BJ (cell line): ENCODE results near the gene HPS1. TPM values are rescaled to one million over a fixed set of nuclear protein-coding genes. Genes with fewer than 3 reads are reported as not detected.

Experiments
- CTCF ChIA-PET: fragments of 350-600 bp; formaldehyde crosslinking; extraction: SDS; loops from one replicate; lab custom pipeline; 2021; ENCODE audit warnings: antibody characterized with exemption, inconsistent platforms; lab: Yijun Ruan, JAX
- POLR2A ChIA-PET: fragments of 300-600 bp; sonication (Branson Sonifier 250); formaldehyde crosslinking; extraction: SDS; loops from one replicate; lab custom pipeline; 2021; ENCODE audit warnings: antibody characterized with exemption; lab: Charles Lee
- DNase-seq: peaks from one replicate; pipeline ENCODE4 v3.0.0-alpha.2; 2011; ENCODE audit warnings: low read depth
- H3K27me3 ChIP-seq: 2 replicates; pipeline ENCODE4 v1.6.0; 2011; ENCODE audit warnings: low read length; ENCODE audit not compliant: control insufficient read depth, insufficient read depth
- H3K36me3 ChIP-seq: 2 replicates; pipeline ENCODE4 v1.5.1; 2011; ENCODE audit warnings: low read length; ENCODE audit not compliant: control insufficient read depth, insufficient read depth
- H3K4me3 ChIP-seq: 2 replicates; pipeline ENCODE4 v1.5.1; 2011; ENCODE audit warnings: low read depth, mild to moderate bottlenecking, control low read depth, low read length
- polyA plus RNA-seq: library from polyadenylated mRNA; depleted of rRNA; stranded (reverse); fragments of >200 nt; gene quantifications from 2 replicates; pipeline ENCODE4 v1.2.3, GENCODE V29; 2011
- TF ChIP-seq, protein P1 (sequence below): IDR thresholded peaks from 2 replicates; pipeline ENCODE4 v1.5.1; 2011; ENCODE audit warnings: low read depth, mild to moderate bottlenecking, control low read depth, inconsistent platforms, low read length, moderate library complexity; ENCODE audit not compliant: insufficient read depth

HPS1 gene
- polyA plus RNA-seq, 1 experiment, result 88.8 TPM

DNA sequence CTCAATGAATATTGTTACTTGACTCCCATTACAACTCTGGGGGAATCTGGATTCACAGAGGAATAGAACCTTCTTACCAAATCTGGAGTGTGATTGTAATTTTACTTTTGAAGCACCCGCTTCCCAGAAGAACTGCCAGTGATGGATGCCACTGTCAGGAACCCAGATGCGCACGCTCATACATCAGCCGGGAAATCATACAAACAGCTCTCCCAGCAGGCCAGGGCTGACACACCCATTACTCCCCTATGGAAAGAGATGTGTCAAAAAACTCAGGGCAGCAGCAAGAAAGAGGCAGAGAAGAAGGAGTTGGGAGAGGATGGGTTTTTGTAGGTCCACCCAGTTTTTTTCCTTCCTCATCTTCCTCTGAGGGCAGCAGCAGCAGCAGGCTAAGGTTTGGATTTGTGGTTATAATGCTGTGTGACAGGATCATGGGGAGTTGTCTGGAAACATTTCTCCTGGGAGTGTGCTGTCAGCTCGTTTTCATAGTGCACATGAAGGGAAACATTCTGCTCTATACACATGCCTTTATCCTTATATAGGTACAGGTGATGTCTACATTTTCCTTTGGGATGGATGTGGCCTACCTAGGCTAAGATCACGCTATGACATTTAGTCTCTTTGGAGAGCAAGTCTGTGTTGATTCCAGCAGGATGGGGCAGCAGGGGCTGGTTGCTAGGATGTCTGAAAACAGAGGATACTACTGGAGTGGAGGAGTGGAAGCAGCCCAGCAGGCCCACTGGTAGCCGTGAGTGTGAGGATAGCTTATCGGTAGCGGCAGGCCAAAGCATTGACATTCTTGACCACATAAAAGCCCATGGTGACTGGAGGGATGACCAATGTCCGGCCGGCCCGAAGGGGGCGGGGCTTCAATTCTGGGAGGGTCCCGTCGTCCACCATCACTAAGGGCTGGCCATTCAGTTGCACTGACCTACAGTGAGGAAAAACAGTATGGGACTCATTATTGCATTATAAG is 12.4 kb upstream of the HPS1 start:
- H3K27me3 ChIP-seq, result no peaks in the 10 kb centered on the region
- no peak overlapping the region for H3K4me3 ChIP-seq
- ChIA-PET POLR2A (no interaction called here), CTCF (interaction anchor here (1.6 kb wide), 1 partner anchor 8 kb away, joined by 5 read pairs; no protein-coding TSS in a partner anchor)
- TF ChIP-seq, protein P1, sequence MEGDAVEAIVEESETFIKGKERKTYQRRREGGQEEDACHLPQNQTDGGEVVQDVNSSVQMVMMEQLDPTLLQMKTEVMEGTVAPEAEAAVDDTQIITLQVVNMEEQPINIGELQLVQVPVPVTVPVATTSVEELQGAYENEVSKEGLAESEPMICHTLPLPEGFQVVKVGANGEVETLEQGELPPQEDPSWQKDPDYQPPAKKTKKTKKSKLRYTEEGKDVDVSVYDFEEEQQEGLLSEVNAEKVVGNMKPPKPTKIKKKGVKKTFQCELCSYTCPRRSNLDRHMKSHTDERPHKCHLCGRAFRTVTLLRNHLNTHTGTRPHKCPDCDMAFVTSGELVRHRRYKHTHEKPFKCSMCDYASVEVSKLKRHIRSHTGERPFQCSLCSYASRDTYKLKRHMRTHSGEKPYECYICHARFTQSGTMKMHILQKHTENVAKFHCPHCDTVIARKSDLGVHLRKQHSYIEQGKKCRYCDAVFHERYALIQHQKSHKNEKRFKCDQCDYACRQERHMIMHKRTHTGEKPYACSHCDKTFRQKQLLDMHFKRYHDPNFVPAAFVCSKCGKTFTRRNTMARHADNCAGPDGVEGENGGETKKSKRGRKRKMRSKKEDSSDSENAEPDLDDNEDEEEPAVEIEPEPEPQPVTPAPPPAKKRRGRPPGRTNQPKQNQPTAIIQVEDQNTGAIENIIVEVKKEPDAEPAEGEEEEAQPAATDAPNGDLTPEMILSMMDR, result no peak
- no peaks in the 10 kb centered on the region for H3K36me3 ChIP-seq
- no peak for DNase-seq

DNA sequence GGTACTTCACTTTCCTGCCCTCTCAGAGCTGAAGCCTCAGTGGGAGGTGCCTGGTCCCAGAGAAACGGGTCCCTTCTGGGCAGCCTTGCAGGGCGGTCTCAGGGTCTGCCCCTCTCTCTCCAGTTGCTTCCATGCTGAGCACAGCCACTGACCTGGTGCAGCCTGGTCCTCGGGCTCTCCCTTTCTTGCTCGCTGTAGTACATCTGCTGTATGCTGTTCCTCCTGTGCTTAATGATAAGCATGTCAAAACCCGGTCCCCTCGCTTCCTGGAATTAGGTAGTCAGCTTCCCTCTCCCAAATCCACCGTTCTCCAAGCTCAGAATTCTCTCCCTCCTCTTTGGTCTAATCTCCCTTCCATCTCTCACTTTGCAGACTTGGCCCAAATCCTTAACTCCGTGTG is 11.0 kb upstream of the HPS1 start:
- Histone ChIP-seq H3K27me3 (no peaks in the 10 kb centered on the region), H3K36me3 (no peaks in the 10 kb centered on the region), H3K4me3 (no peak overlapping the region)
- ChIA-PET CTCF (interaction anchor here (0.6 to 1.6 kb wide), 2 partner anchors 10 to 27 kb away, joined by 4 to 5 read pairs; no protein-coding TSS in a partner anchor), POLR2A (no interaction called here)
- TF ChIP-seq, protein P1, result no peak
- no peak for DNase-seq

DNA sequence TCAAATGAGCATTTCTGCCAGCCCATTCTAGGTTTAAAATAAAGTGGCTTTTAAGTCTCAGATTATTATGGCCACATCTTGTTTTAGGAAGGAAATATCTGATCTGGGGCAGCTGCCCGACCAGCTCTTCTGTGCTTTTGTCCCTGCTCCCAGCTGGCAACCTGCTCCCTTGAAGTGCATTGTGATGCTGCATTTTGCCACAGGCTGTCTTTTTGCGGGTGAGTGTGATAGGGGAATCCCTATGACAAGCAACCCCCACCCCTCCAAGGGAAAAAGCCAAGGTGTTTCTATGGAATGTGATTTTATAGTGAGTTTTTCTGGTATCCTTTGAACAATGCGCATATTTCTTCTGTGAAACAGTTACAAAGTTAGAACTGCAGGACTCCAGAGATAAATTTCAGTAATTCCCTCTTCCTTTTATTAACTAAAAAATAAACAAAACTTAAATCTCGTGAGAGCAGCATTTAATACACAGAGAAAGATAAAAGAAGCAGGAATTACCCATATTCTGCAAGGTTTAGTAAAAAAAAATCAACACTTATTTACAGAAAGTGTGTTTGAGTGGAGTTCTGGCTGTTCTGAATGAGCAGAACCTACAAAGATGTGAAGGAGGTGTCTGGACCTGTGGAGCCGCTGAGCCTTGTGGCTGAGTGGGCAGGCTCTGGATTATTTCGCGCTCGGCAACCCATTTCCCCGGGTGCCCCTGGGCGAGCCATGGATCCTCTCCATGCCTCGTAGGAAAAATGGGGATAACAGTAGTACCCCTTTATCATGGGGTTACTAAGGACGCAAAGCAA is 10.1 kb upstream of the HPS1 start:
- CTCF ChIA-PET, result interaction anchor here (1.1 to 1.6 kb wide), 2 partner anchors 9 to 11 kb away, joined by 3 to 5 read pairs; no protein-coding TSS in a partner anchor
- POLR2A ChIA-PET, result no interaction called here
- no peaks in the 10 kb centered on the region for H3K27me3 ChIP-seq

DNA sequence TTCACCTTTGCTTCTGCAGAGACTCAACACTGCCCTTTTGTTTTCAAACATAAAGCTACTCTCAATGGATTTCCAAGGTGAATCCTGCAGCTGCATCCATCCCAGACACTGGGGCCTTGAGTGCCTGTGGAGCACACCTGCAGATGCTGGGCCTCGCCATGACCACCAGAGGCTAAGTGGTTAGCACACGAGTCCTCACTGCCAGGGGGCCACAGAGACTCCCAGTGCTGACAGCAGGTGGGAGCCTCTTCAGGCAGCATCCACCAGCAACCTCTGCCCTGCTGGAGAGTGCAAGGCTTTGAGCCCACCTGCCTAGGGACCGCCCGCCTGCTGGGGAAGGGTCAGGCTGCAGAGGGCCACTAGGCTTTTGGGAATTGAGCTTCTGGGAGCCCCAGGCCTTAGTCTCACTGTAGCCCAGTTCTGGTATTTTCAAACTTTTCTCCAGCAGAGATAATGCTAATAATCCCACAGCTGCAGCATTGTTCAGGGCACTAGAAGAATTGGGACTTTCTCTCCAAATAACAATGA is 9.4 kb upstream of the HPS1 start:
- CTCF ChIA-PET, result interaction anchor here (1.1 kb wide), 1 partner anchor 10 kb away, joined by 3 read pairs; no protein-coding TSS in a partner anchor
- H3K36me3 ChIP-seq, result no peaks in the 10 kb centered on the region

More for the DNA sequence above, 10.1 kb upstream of the HPS1 start:
- TF ChIP-seq, protein P1, result no peak
- H3K36me3 ChIP-seq, result no peaks in the 10 kb centered on the region
- no peak overlapping the region for H3K4me3 ChIP-seq
- no peak for DNase-seq

More for the DNA sequence above, 9.4 kb upstream of the HPS1 start:
- Histone ChIP-seq H3K27me3 (no peaks in the 10 kb centered on the region), H3K4me3 (no peak overlapping the region)
- TF ChIP-seq, protein P1, result no peak
- no peak for DNase-seq
- POLR2A ChIA-PET, result no interaction called here
